Coronary artery (tissue), 2 donors: ENCODE measurements around the gene ALOX5.
A peak's percentile ranks its signal among the peaks of the same experiment; 100 is the strongest.

Experiments used
- DNase-seq: peaks from one replicate; pipeline ENCODE4 v3.0.0-alpha.2; 2017; ENCODE audit warnings: low spot score
- H3K27ac ChIP-seq, 2 donors: fragments of 200-600 bp; sonication (generic); one replicate each; pipeline ENCODE4 v1.5.1; 2016 to 2019
- H3K4me3 ChIP-seq: fragments of 200-600 bp; sonication (generic); 2 replicates; pipeline ENCODE4 v1.5.1; 2016; ENCODE audit warnings: mild to moderate bottlenecking, moderate library complexity
- TF ChIP-seq, protein P1 (sequence below): fragments of 200-600 bp; sonication (generic); IDR thresholded peaks from one replicate; pipeline ENCODE4 v1.5.1; 2019; ENCODE audit warnings: antibody characterized with exemption

The ALOX5 gene

DNA sequence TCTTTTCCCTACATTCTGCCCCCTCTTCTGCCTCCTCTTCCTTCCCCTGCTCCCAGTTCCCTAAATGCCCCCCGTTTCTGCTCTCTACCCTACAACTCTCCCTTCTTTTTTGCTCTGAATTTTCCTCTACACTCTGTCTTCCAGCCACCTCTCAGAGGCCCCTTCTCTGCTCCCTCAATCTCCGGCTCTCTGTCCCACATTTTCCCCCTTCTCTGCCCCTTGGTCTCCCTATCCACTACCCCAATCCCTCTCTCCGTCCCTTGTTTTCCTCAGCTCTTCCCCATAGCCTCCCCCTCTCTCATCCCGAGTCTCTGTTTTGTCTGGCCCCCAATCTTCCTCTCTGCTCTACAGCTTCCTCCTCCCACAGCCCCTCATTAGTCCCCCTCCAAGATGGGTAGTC, 3.3 kb downstream of the ALOX5 start:
- H3K27ac ChIP-seq = no peak overlapping the region
- TF ChIP-seq, protein P1, sequence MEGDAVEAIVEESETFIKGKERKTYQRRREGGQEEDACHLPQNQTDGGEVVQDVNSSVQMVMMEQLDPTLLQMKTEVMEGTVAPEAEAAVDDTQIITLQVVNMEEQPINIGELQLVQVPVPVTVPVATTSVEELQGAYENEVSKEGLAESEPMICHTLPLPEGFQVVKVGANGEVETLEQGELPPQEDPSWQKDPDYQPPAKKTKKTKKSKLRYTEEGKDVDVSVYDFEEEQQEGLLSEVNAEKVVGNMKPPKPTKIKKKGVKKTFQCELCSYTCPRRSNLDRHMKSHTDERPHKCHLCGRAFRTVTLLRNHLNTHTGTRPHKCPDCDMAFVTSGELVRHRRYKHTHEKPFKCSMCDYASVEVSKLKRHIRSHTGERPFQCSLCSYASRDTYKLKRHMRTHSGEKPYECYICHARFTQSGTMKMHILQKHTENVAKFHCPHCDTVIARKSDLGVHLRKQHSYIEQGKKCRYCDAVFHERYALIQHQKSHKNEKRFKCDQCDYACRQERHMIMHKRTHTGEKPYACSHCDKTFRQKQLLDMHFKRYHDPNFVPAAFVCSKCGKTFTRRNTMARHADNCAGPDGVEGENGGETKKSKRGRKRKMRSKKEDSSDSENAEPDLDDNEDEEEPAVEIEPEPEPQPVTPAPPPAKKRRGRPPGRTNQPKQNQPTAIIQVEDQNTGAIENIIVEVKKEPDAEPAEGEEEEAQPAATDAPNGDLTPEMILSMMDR = no peak
- no peak for DNase-seq
- no peak overlapping the region for H3K4me3 ChIP-seq

DNA sequence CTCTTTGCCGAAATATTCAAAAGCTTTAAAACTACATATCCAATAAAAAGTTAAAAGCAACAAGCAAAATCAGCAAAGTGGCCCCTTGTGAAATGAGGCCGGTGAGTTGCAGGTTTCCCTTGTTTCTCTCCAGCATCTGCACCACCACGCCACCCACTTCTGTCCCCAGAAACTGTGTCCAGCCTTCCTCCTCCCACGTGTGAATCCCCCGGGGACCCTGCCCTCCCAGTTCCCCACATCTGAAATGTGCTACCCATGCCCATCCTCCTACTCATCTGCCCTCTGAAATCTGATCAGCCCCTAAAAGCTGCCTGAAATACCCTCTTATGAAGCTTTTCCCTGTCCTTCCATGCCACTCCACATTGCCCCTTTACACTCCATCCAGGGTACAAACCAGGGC, 3.8 kb downstream of the ALOX5 start:
- no peak for DNase-seq
- Histone ChIP-seq H3K27ac (no peak overlapping the region), H3K4me3 (no peak overlapping the region)
- TF ChIP-seq, protein P1 = no peak

DNA sequence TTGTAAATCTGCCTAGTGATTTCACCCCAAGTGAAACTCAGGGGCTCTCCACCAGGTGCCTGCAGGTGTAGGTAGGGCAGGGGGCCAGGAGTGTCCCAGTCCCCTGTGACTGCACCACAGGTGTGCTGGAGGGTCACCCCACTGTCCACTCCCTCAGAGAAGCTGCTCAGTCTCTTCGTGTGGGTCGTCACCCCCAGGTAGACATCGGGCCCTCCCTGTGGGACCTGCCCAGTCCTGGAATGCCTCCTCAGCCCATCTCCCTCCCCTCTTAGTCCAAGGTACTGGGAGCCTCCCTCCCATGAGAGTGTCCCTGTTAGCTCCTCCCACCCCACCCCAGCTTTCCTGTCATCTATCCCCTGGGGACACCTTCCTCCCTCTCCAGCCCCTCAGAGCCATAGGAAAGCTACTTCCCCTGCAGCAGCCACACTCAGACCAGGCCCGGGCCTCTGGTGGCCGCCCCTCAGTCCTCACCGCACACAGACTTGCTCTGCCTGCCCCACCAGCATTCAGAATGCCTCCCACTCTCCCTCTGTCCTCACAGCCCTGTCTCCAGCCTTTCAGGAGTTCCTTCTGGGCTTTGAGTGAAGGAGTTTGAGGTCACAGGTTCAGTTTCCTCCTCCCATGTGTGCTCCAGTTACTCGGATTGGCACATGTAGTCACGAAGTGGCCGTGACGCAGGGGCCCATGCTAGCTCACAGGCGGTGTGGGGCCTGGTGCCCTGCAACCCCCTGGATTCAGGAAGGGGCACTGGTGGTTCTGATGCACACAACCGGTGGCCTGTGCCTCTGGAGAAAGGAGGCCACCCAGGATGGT, 5.1 kb downstream of the ALOX5 start:
- DNase-seq = peak; percentile 68
- TF ChIP-seq, protein P1 = no peak
- peak overlapping the region in 1 of 2 donors; percentile 78 for H3K27ac ChIP-seq
- no peak overlapping the region for H3K4me3 ChIP-seq

DNA sequence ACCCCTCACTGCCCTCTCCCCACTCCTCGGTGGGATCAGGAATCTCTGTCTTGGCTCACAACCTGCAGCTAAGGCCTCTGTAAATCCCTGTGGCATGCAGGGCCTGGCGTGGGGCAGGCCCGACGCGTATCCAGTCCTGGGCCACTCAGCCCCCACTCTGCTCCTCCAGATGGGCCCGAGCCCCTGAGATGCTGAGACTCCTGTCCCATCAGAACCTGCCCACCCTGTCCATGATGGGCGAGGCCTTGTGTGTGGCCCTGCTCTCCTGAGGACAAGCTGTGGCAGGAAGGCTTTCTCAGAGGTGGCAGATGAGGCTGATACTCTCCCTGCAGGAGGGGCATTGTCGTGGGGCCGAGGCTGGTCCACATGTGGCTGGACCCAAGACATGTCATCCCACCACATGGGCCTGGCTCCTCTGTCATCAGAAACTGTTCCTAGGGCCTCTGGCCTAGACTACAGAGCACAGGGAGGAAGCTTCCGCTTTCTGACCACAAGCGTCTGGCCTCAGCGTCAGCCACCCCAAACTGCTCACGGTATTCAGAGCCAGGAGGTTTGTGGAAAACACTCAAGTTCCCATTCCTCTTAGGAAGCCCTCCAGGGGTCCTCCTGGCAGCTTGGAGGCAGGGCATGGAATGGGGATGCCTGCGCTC, 6.0 kb downstream of the ALOX5 start:
- H3K4me3 ChIP-seq = no peak overlapping the region
- DNase-seq = no peak
- TF ChIP-seq, protein P1 = no peak
- peak overlapping the region in 1 of 2 donors; percentile 78 for H3K27ac ChIP-seq

DNA sequence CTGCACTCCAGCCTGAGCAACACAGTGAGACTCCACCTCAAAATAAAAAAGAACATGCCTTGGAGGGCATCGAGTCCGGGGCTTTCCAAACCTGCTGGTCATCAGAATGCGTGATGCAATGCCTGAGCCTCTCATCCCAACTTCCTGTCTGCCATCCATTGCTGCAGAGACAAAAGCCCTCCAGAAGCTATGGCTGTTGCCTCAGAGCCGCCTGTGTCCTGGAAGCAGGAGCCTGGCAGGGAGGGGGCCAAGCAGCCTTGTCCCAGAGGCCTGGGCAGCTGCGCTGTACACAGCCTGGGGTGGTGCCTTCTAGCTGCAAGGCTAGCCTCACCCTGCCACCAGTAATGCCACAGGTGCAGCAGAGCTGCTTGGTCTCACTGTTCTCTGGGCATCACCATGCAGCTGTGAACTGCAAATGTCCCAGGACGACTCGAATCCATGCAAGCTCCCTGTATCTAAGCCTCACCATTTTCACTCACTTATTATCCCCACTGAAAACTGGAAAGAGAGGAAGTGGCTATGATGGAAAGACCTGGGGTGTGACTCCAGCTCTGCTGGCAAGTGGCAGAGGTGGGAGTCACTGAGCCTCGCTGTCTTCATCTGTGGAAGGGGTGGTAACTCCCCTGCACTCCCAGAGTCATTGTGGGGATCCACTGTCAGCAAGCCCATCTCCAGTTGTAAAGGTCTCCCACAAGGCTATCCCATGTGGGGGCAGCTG, 7.0 kb downstream of the ALOX5 start:
- no peak for DNase-seq
- no peak overlapping the region for H3K4me3 ChIP-seq
- H3K27ac ChIP-seq = peak overlapping the region in 1 of 2 donors; percentile 62
- TF ChIP-seq, protein P1 = no peak

DNA sequence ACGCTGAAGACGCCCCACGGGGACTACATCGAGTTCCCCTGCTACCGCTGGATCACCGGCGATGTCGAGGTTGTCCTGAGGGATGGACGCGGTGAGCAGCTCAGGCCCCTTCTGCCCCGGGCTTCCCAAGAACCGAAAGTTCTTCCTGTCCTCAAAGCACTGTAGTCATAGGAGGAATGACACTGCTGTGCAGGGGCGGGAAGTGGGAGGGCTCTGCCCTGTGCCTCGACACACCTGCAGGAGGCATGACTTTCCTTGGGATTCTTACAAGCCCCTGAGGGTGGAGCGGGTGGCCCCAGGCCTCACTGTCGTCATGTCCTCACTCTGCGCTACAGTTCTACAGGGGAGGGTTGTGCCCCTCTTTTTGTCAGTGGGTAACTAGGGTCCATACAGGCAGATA, 8.6 kb downstream of the ALOX5 start:
- DNase-seq = no peak
- H3K4me3 ChIP-seq = no peak overlapping the region
- TF ChIP-seq, protein P1 = no peak
- H3K27ac ChIP-seq = no peak overlapping the region
